ENCODE measurements around the gene TMCC2.

The TMCC2 gene

GRCh38 chr1:205263580-205264190 lies 35.9 kb downstream of the TMCC2 start:
- DNase-seq (ENCODE audit: extremely low read depth, insufficient read length): no peak
- TF ChIP-seq CTCF (IDR thresholded peaks at IDR 0.05; ENCODE audit: insufficient read depth, low read length, poor library complexity, severe bottlenecking): no peak
- Histone ChIP-seq H3K27me3 (replicated peaks; ENCODE audit: control insufficient read depth, insufficient read depth, low read length) (peaks cover 1% of the 10 kb centered on the region; the same call in 1 of the 2 replicates), H3K4me3 (replicated peaks; ENCODE audit: low read depth, low read length) (no peak overlapping the region), H3K36me3 (ENCODE audit: control insufficient read depth, insufficient read depth, low read length) (no peaks in the 10 kb centered on the region)

- no peak for DNase-seq (ENCODE audit: extremely low read depth, insufficient read length)
- TF ChIP-seq CTCF (IDR thresholded peaks at IDR 0.05; ENCODE audit: insufficient read depth, low read length, poor library complexity, severe bottlenecking): no peak
- peaks cover 1% of the 10 kb centered on the region for H3K27me3 ChIP-seq (replicated peaks; ENCODE audit: control insufficient read depth, insufficient read depth, low read length)
- no peaks in the 10 kb centered on the region for H3K36me3 ChIP-seq (ENCODE audit: control insufficient read depth, insufficient read depth, low read length)
- no peak overlapping the region for H3K4me3 ChIP-seq (replicated peaks; ENCODE audit: low read depth, low read length)
Measured at GRCh38 chr1:205266611-205267305, 39.0 kb downstream of the TMCC2 start.

GRCh38 chr1:205267306-205267902 lies 39.7 kb downstream of the TMCC2 start:
- Histone ChIP-seq H3K4me3 (replicated peaks; ENCODE audit: low read depth, low read length) (no peak overlapping the region), H3K36me3 (ENCODE audit: control insufficient read depth, insufficient read depth, low read length) (no peaks in the 10 kb centered on the region), H3K27me3 (replicated peaks; ENCODE audit: control insufficient read depth, insufficient read depth, low read length) (peaks cover 1% of the 10 kb centered on the region)
- TF ChIP-seq CTCF (IDR thresholded peaks at IDR 0.05; ENCODE audit: insufficient read depth, low read length, poor library complexity, severe bottlenecking): no peak
- no peak for DNase-seq (ENCODE audit: extremely low read depth, insufficient read length)

GRCh38 chr1:205268846-205269680 lies 41.3 kb downstream of the TMCC2 start:
- DNase-seq (ENCODE audit: extremely low read depth, insufficient read length): no peak
- Histone ChIP-seq H3K36me3 (ENCODE audit: control insufficient read depth, insufficient read depth, low read length) (no peaks in the 10 kb centered on the region), H3K27me3 (replicated peaks; ENCODE audit: control insufficient read depth, insufficient read depth, low read length) (peaks cover 1% of the 10 kb centered on the region; the same call in 1 of the 2 replicates), H3K4me3 (replicated peaks; ENCODE audit: low read depth, low read length) (no peak overlapping the region)
- no peak for TF ChIP-seq CTCF (IDR thresholded peaks at IDR 0.05; ENCODE audit: insufficient read depth, low read length, poor library complexity, severe bottlenecking)

- no peak for TF ChIP-seq CTCF (IDR thresholded peaks at IDR 0.05; ENCODE audit: insufficient read depth, low read length, poor library complexity, severe bottlenecking)
- no peak overlapping the region for H3K4me3 ChIP-seq (replicated peaks; ENCODE audit: low read depth, low read length)
- no peaks in the 10 kb centered on the region for H3K36me3 ChIP-seq (ENCODE audit: control insufficient read depth, insufficient read depth, low read length)
- no peak for DNase-seq (ENCODE audit: extremely low read depth, insufficient read length)
- peaks cover 1% of the 10 kb centered on the region; the same call in 1 of the 2 replicates for H3K27me3 ChIP-seq (replicated peaks; ENCODE audit: control insufficient read depth, insufficient read depth, low read length)
Measured at GRCh38 chr1:205269711-205270110, 42.0 kb downstream of the TMCC2 start.

Data from GM06990 (cell line).